GM19035 (cell line): Measurements from ENCODE around the gene NTRK2.

Experiments
- ATAC-seq: cut with Tn5 transposase; IDR thresholded peaks from one replicate; pipeline ENCODE4 v1.9.1; 2021; ENCODE audit not compliant: unreplicated experiment

The NTRK2 gene

GRCh38 chr9:84815554-84815953 lies 146.0 kb downstream of the NTRK2 start:
- ATAC-seq, result no peak

DNA sequence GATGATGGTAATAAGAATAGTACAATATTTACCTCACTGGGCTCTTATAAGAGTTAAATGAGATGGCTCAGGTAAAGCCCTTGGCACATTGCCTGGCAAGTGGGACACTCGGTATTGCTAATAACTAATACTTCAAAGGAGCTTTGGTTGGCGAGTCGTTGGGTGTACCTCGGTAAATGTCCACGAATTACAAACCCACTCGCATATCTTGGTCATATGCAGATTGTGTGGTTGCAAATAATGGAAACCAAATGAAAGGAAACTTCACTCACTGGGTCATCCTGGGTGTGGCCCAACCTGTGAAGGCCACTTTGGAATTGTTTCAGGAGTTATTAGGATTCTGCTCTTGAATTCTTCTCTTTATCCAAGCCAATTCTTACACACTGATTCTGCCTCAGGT lies 147.5 kb downstream of the NTRK2 start:
- ATAC-seq, result no peak

DNA sequence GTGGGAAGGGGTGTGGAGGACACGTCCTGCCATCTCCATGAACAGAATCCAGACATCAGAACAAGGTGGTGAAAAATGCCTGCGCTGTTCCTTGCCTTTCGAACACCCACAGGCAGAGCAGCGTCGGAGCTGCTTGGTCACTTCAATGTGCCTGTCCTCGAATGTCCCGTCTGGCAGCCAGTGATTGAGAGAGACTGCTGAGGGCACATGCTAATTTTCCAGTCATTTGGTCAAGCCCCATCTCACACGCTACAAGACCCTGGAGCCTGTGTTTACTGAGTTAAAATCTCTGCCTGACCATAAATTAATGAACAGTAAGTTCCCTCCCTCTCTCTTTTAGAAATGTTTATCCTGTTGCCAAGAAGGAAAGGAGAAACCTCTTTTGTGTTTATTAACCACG lies 149.3 kb downstream of the NTRK2 start:
- ATAC-seq, result no peak

GRCh38 chr9:84819491-84819991 lies 150.0 kb downstream of the NTRK2 start:
- ATAC-seq, result no peak

DNA sequence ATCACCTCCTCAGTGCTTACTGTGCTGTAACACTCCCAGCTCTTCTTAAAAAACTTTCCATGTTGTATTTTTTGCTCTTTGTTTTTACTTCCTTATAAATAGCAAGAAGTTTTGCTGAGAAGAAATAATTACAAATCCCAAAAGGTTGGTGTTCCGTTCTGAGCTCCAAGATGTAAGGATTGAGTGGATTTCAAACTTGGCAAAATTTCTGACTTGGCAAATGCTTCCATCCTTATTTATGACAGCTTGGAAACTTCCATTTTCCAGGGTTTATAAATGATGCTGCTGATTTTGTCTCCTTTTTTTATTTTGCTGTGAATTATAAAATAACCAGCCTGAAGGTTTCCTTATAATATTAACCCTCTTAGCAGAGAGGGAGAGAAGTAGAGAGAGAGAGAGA lies 151.9 kb downstream of the NTRK2 start:
- no peak for ATAC-seq

- peak; percentile 77 for ATAC-seq
Measured at GRCh38 chr9:84822589-84823233, 153.2 kb downstream of the NTRK2 start.

DNA sequence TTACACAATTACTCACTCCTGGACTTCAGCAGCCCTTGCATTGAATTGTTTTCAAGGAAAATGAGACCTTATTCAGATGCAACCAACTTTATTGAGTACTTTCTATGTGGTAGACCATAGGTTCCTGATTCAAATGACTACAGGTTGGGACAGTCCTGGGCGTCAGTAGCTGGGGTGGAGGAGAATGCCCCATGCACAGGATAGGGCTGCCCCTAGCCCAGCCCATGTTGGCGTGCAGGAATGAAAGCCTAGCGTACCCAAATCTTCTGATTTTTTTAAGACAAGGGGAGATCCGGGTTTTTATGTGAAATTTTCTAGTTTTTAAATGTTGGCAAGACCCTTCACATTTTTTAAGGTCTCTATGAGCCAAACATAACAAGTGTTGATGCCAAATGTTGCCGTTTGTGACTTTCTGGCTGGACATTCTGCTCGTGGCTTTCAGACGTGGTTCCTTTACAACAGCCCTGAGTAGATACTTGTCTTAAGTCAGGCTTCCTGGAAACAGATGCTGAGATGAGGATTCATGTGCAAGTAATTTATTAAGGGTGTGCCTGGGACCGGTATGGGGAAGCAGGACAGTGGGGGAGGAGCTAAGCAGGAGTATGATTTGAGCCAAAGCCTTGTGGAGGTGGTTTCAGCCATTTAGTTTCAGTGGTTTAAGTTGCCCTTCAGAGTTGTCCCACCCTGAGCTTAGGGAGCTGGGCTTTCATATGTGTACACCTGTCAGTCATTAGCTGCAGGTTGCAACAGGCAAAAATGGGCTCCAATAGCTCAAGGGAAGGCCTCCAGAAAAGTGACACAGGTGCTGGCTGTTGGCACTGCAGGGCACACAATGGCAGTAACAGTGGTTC lies 154.1 kb downstream of the NTRK2 start:
- ATAC-seq, result no peak

GRCh38 chr9:84827216-84827765 lies 157.8 kb downstream of the NTRK2 start:
- ATAC-seq, result no peak

DNA sequence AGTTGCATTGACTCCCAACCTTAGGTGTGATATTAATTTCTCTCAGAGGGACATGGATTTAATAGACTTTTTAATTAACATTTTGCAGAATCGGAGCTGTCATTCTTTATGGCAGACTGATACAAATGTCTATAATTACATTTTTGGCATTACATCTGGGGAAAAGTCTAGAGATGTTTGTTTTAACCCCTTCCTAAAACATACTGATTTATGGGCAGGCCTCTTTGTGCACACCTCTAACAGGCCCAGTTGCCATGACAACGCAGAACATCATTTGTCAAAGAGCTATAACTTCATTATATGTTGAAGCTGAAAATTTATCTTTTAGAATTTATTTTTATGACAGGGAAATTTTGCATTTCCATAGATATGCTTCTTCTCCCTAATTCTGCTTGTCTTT lies 158.5 kb downstream of the NTRK2 start:
- no peak for ATAC-seq

DNA sequence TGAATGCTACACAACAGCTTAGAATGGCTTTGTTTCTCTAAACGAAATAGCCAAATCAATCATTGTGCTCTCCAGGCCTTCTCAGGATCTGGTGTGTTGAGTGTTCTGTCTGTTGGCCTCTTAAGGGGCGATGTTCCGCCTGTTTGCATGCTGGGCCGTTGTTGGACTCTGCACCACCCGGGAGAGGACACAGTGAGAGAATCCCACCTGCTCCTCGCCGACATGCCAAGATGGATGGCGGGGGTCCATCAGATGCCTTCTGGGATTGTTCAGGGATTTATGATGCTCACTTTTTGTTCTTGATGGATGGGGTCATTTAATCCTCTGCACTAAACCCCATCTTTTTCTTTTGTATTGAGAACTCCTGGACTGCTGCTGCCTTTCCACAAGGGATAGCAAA lies 159.9 kb downstream of the NTRK2 start:
- ATAC-seq, result no peak

GRCh38 chr9:84829997-84830696 lies 160.6 kb downstream of the NTRK2 start:
- ATAC-seq, result no peak

GRCh38 chr9:84831377-84831776 lies 161.8 kb downstream of the NTRK2 start:
- ATAC-seq, result no peak

- ATAC-seq, result no peak
Measured at GRCh38 chr9:84832453-84832852, 162.9 kb downstream of the NTRK2 start.

- no peak for ATAC-seq
Measured at GRCh38 chr9:84834426-84834825, 164.9 kb downstream of the NTRK2 start.

DNA sequence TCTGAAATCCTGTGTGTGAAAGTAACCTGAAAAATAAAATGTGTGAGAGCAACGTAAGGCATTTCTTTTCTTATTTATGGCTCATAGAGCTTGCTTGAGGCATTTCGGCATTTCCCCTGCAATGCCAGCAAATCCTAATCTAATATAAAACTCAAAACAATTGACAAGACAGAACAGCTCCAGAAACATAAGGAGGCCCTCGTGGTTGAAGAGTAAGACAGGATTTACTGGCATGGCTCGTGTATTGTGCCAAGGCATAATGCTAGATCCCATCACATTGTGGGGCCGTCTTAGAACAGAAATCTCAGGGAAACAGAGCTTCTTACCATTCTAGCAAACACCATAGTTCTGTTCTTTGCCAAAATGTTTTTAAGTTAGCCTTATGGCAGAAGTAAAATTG lies 166.2 kb downstream of the NTRK2 start:
- ATAC-seq, result no peak

GRCh38 chr9:84838879-84839278 lies 169.3 kb downstream of the NTRK2 start:
- no peak for ATAC-seq

DNA sequence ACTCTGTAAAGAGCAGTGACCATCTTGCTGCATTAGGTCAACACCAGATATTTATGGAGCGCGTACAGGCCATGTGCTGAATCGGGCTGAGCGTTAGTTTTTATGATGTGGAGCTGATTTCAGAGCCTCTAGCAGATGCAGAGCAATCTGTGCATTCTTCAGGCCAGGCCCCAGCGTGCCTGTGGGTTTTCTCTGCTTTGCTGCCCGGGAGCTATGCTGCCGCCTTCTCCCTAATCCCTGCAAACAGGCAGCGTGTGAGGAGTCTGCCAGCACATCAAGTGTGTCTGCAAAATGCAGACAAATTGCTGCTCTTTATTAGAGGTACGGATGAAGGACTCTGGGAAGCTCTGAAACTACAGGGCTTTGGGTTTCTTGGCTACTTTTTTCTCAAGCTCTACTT lies 170.0 kb downstream of the NTRK2 start:
- no peak for ATAC-seq

GRCh38 chr9:84841931-84842330 lies 172.4 kb downstream of the NTRK2 start:
- ATAC-seq, result no peak

- no peak for ATAC-seq
Measured at GRCh38 chr9:84843175-84843824, 173.8 kb downstream of the NTRK2 start.

DNA sequence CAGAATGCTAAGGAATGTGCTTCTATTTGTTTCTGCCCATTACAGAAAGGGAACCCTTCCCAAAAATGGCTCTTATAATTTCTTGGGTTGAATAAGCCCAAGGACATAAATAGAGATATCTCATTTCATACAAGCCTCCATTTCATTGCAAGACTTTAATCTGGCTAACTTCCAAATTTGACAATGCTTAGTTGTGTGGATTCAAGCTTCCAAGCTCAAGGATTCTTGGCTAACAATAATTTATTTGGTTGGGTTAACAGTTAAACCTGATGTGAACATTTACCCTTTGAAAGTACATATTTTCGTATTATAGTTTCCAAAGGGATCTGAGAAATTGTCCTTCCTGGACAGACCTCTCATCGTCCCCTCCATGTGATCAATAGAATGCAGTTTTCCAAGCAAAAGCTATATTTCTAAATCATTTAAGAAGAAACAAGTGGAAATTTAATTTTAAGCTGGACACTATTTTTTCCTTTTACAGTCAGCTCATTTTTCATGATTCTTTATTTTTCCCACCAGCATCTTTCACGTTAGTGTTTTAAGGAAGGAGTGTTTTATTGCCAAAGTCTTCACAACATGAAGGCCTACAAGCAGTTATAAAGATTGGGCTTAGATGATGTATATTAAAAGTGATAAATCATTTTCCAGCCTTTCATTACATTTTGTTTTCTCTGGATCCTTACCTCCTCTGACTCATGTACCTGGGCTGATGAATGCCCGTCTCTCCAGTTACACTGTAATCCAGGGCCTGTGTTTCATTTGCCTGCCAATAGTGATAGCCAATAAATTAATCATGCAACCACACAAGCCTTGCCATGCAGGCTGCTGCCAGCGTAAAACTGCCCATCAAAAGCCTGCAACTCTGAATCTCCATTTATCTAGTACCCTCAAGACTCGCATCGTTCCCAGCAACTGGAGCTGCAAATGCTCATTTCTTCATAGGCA lies 176.7 kb downstream of the NTRK2 start:
- ATAC-seq, result no peak
